ENCODE measurements around the gene DPP4.

GRCh38 chr2:161990036-161990435 is 84.0 kb downstream of the DPP4 start:
- TF ChIP-seq, protein P1, sequence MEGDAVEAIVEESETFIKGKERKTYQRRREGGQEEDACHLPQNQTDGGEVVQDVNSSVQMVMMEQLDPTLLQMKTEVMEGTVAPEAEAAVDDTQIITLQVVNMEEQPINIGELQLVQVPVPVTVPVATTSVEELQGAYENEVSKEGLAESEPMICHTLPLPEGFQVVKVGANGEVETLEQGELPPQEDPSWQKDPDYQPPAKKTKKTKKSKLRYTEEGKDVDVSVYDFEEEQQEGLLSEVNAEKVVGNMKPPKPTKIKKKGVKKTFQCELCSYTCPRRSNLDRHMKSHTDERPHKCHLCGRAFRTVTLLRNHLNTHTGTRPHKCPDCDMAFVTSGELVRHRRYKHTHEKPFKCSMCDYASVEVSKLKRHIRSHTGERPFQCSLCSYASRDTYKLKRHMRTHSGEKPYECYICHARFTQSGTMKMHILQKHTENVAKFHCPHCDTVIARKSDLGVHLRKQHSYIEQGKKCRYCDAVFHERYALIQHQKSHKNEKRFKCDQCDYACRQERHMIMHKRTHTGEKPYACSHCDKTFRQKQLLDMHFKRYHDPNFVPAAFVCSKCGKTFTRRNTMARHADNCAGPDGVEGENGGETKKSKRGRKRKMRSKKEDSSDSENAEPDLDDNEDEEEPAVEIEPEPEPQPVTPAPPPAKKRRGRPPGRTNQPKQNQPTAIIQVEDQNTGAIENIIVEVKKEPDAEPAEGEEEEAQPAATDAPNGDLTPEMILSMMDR (IDR thresholded peaks at IDR 0.05) = no peak
- no peak for TF ChIP-seq POLR2A (IDR thresholded peaks at IDR 0.05)
